HG03060 (cell line): ENCODE data around the gene GADD45B.
"Not testable (repeated sequence)": the region's sequence is repeated elsewhere in the genome, so short reads cannot be mapped to it uniquely, and the experiment has no call there.

Source experiments
- ATAC-seq: cut with Tn5 transposase; IDR thresholded peaks from one replicate; pipeline ENCODE4 v1.9.1; 2021; ENCODE audit warnings: low read depth, moderate number of reproducible peaks; ENCODE audit not compliant: unreplicated experiment

GADD45B gene

DNA sequence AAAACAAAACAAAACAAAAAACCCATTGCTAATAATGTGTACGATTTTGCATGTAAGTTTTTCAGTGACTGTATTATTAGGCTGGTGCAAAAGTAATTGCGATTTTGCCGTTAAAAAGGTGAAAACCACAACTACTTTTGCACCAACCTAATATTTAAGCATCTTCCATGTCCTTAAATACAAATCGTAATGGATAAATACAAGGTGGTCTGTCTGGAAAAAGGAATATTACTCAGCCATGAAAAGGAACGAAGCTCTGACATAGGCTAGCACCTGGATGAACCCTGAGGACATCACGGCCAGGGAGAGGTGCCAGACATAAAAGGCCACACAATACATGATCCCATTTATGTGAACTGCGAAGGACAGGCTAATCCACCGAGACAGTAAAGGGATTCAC is 33.2 kb downstream of the GADD45B start:
- ATAC-seq, result no peak

DNA sequence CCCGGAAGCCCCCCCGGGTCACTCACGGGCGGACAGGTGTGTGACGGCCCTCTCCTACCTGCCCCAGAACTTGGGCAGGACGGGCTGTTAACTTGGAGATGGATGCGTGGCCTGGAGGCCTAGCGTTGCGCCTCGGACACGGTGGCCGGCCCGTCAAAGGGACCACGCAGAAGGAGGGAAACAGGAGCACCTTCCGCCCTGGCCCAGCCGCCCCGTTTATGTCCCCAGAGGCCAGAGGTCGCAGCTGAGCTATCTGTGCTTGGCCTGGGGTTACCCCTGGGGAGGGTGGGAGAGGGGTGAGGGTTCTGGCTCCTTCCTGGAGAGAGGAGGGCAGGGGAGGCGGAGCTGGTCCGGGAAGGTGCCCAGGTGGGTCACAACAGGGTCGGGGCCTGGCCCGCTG is 35.6 kb downstream of the GADD45B start:
- no peak for ATAC-seq

DNA sequence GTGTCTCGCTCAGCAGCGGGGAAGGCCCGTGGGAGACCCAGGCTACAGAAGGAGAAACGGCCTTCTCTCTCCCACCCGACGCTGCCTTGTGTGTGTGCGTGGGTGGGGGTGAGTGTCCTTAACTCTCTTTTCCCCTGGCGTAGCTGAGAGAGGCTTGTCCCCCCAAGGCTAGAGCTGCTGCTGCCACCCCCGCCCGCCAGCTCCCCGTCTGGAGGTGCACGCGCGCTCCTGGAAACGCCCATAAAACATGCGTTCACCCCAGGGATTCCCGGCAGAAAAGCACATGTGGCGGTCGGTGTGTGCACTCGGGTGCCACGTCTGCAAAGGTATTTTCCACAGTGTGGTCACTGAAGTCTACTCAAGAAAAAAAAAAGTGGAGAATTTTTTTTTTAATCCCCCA is 36.1 kb downstream of the GADD45B start:
- no peak for ATAC-seq

- ATAC-seq, result no peak
These were observed 36.9 kb downstream of the GADD45B start for GRCh38 chr19:2512523-2513431.

GRCh38 chr19:2514981-2515518 is 39.1 kb downstream of the GADD45B start:
- ATAC-seq, result no peak

- ATAC-seq, result no peak
These were observed 40.8 kb downstream of the GADD45B start for GRCh38 chr19:2516727-2517126.

DNA sequence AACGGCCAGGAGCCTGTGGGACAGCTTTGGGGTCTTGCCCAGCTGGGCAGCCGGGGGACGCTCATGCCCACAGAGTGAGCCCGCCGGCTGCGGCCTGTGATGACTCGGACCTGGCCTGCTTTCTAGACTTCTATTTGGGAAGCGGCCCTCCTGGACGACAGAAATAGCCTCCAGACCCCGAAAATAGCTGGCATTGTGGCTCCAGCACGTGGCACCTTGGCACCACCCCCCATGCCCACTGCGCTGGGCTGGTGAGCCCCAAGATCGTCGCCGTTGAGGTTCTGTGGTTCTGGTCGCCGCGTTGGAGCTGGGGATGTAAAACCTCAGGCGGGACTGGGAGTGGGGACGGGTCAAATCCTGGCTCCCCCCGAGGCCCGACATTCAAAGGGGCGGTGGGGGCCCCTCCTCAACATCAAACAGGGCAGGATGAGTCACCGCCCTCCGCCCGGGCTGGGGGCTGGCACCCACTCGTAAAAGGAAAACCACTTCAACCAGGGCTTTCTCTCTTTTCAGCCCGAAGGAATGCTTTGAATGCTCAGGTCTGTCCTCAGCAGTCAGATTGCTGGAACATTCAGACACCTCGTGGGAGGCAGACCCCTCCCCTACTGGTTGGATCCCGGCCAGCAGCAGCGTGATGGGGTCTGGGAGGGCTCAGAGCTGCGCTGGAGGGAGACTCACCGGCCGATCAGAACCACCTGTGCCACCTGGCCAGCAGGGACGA is 42.1 kb downstream of the GADD45B start:
- ATAC-seq, result no peak

- ATAC-seq, result not testable (repeated sequence)
These were observed 42.9 kb downstream of the GADD45B start for GRCh38 chr19:2518856-2519255.

DNA sequence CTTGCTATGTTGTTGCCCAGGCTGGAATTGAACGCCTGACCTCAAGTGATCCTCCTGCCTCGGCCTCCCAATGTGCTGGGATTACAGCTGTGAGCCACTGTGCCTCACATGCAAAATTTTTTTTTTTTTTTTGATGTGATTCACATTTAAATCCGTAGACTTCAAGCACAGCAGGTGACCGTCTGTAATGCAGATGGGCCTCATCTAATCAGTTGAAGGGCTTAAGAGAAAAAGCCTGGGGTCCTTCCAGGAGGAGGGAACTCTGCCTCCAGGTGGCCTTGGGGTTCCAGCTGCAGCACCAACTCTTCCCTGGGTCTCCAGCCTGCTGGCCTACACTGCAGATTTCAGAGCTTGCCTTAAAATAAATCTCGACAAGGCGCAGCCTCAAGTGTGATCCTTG is 43.6 kb downstream of the GADD45B start:
- ATAC-seq, result no peak

DNA sequence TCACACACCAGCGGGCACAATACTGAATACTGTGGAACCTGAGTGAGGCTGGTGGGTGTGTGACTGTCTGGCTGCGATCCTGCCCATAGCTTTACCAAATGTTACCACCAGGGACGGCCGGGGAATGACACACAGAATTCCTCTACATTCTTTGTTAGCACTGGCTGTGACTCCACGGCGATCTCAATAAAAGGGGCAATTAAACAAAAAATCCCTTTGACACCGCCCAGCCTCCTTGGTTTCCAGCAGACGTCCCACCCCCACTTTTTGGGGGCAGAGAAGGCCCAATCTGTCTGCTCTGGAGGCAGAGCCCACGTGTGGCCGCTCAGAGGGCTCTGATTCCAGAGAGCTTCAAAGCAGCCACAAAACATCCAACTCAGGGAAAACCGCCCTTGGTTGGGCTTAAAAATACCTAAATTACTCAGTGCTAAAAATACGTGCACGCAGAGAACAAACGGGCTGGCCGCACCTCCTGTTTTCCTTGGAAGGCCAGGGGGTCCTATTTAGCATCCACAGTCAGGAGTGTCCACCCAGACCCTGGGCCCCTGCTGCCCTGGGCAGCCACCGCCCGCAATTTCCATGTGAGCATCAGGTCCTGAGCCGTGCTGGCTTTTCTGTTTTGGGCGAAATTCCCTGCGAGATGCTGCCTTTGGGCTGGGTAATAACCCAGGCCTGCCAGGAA is 47.8 kb downstream of the GADD45B start:
- ATAC-seq, result no peak

DNA sequence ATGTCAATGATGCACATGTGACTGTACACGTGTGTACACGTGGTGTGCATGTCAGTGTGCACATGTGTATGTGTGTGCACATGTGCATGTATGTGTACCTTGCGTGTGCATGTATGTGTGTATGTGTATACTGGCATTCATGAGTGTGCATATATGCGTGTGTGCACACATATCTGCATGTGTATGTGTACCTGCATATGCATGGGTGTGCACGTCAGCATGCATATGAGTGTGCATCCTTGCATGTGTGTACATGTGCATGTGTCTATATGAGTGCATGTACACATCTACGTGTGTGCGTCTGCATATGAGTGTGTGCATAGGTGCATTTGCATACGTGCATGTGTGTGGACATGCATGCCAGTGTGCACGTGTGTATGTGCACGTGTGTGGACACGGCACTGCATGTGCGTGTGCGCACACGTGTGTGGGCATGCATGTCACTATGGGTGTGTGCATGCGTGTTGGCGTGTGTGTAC is 48.5 kb downstream of the GADD45B start:
- ATAC-seq, result no peak

DNA sequence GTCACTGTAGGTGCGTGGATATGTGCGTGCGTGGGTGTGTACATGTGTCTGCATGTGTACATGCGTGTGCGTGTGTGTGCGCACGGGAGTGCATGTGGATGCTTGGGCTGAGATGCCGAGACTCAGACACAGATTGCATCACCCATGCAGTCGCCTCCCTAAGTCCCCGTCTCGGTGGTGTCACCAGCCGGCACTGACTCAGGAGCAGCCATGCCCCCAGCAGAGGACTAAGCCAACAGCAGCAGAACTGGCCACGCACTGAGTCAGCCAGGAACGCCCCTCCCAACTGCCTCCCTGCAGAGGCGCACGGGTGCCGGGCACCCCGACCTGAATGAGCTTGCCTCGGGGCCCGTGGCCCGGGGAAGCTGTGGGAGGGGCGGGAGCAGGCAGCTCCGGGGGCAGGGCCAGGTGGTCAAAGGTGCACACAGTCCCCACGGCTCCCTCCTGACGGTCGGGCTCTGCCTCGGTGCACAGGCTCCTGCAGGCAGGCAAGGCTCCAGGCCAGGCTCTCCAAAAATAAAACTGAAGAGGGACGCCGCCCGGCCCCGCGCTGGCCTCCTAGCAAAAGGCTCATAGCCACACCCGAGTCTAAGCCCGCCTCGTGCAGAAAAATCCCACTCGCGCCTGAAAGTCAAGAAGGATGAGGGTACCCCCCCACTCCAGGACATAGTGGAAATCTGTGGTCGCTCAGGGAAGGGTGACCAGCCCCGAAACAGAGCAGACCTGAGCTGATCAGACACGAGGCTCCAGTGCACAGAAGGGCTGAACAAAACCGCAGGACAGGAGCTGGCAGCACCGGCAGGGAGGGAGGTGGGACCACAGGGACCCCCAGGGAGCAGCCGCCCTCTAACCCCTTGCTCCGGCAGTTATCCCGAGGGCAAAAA is 49.2 kb downstream of the GADD45B start:
- no peak for ATAC-seq

DNA sequence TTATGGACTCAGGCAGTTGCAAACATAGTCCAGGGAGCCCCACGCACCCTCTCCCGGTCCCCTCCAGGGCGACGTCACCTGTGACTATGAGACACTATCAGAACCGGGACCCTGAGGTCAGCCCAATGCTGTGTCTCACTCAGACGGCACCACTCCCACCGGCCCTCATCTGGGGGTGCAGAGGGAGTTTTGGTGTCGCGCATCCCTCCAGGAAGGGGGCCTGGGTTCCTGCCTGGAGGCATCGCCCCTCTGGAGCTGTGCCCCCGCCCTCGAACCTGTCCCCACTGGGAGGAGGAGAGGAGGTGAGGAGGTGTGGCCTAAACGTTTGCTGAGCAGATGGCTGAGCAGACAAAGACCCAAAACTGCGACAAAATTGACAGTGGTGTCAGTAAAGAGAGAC is 51.2 kb downstream of the GADD45B start:
- ATAC-seq, result no peak

GRCh38 chr19:2527686-2528085 is 51.8 kb downstream of the GADD45B start:
- ATAC-seq, result no peak
